ENCODE results near the gene BORCS5.

DNA sequence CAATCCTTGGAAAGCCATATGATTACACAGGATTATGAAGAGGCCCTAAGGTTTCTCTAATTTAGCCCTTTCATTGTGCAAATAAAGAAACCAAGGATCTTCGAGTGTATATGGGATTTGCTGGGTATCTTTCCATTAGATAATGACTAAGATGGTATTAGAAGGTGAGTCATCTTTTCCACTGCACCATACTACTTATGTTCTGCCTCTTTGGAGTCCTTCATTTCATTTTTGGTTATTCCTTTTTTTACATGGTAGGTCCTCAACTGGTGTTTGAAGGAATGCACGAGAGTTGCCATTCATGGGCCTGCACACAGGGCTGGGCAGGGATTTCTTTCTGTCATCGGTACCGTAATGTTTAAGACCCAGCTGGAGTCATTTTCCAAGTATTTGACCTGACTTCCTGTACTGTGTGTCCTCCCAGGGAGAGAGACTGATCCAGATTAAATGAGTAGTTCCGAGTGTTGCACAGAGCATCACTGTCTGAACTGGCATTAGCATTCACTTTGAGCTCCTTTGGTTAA, 85.7 kb downstream of the BORCS5 start:
- TF ChIP-seq CTCF (IDR thresholded peaks at IDR 0.05) (no peak), POLR2A (IDR thresholded peaks at IDR 0.05) (no peak)
